ENCODE results near the gene KRTAP5-2.

DNA sequence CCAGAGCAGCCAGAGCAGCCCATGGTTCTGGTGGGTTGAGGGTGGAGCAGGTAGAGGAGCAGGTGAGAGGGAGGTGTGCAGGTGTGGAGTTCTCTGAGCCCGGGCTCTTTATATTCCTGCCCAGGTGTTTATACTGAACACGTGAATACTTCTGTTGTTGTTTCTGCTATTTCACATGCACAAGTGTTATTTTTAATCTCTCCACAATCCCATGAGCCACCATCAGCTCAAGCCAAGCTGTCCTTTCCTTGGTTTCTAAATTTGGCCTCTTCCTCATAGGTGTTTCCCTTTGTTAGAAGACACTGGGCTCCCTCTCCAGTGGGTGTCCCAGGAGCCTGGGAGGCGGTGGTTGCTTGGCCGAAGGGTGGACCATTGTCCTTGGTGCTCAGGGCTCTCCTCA lies 10.3 kb upstream of the KRTAP5-2 start, which contains the start of gene KRTAP5-3:
- TF ChIP-seq, protein P1, sequence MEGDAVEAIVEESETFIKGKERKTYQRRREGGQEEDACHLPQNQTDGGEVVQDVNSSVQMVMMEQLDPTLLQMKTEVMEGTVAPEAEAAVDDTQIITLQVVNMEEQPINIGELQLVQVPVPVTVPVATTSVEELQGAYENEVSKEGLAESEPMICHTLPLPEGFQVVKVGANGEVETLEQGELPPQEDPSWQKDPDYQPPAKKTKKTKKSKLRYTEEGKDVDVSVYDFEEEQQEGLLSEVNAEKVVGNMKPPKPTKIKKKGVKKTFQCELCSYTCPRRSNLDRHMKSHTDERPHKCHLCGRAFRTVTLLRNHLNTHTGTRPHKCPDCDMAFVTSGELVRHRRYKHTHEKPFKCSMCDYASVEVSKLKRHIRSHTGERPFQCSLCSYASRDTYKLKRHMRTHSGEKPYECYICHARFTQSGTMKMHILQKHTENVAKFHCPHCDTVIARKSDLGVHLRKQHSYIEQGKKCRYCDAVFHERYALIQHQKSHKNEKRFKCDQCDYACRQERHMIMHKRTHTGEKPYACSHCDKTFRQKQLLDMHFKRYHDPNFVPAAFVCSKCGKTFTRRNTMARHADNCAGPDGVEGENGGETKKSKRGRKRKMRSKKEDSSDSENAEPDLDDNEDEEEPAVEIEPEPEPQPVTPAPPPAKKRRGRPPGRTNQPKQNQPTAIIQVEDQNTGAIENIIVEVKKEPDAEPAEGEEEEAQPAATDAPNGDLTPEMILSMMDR (IDR thresholded peaks at IDR 0.05): no peak
- TF ChIP-seq EP300 (IDR thresholded peaks at IDR 0.05; ENCODE audit: low read depth): no peak
- TF ChIP-seq POLR2A (IDR thresholded peaks at IDR 0.05): no peak
- TF ChIP-seq POLR2AphosphoS5 (IDR thresholded peaks at IDR 0.05): no peak
